Urothelium cell line (cell line): ENCODE data around the gene ZNF200.
A peak's percentile ranks its signal among the peaks of the same experiment; 100 is the strongest.
"Not testable (repeated sequence)": the region's sequence is repeated elsewhere in the genome, so short reads cannot be mapped to it uniquely, and the experiment has no call there.

Experiments
- DNase-seq: peaks from one replicate; pipeline ENCODE4 v3.0.0; 2011; ENCODE audit warnings: low spot score, mixed read lengths
- FAIRE-seq: peaks from 2 replicates; lab custom pipeline; 2011; peaks lifted over from hg19 to GRCh38; lab: Jason Lieb, UNC

The ZNF200 gene

GRCh38 chr16:3202903-3203539, 31.9 kb downstream of the ZNF200 start:
- no peak for DNase-seq
- FAIRE-seq, result no peak

GRCh38 chr16:3198334-3199072, 36.5 kb downstream of the ZNF200 start:
- DNase-seq (no peak), FAIRE-seq (no peak)

- FAIRE-seq, DNase-seq: not testable (repeated sequence)
Measured at GRCh38 chr16:3197694-3198333, 37.1 kb downstream of the ZNF200 start.

- FAIRE-seq, result no peak
- no peak for DNase-seq
Measured at GRCh38 chr16:3195975-3196374, 39.0 kb downstream of the ZNF200 start.

GRCh38 chr16:3194792-3195191, 40.2 kb downstream of the ZNF200 start:
- no peak for FAIRE-seq
- DNase-seq, result no peak

- FAIRE-seq, result no peak
- DNase-seq, result no peak
Measured at GRCh38 chr16:3193221-3194212, 41.4 kb downstream of the ZNF200 start.

- no peak for FAIRE-seq
- no peak for DNase-seq
Measured at GRCh38 chr16:3192476-3193019, 42.4 kb downstream of the ZNF200 start.

- FAIRE-seq (no peak), DNase-seq (no peak)
Measured at GRCh38 chr16:3190949-3191353, 44.0 kb downstream of the ZNF200 start.

GRCh38 chr16:3189869-3190268, 45.1 kb downstream of the ZNF200 start:
- no peak for DNase-seq
- FAIRE-seq, result no peak

- FAIRE-seq (no peak), DNase-seq (peak; percentile 70)
Measured at GRCh38 chr16:3188925-3189825, 45.8 kb downstream of the ZNF200 start.

GRCh38 chr16:3188675-3188924, 46.4 kb downstream of the ZNF200 start:
- FAIRE-seq, result no peak
- DNase-seq, result no peak

- no peak for FAIRE-seq
Measured at GRCh38 chr16:3187798-3188674, 46.9 kb downstream of the ZNF200 start, which contains the start of gene OR1F1. TSS of gene OR1F1 (plus strand) at chr16:3188204.

GRCh38 chr16:3186946-3187690, 47.8 kb downstream of the ZNF200 start:
- FAIRE-seq (no peak), DNase-seq (no peak)

More at GRCh38 chr16:3187798-3188674, 46.9 kb downstream of the ZNF200 start, which contains the start of gene OR1F1:
- peak; percentile 67 for DNase-seq

- FAIRE-seq (no peak), DNase-seq (no peak)
Measured at GRCh38 chr16:3183445-3184139, 51.4 kb downstream of the ZNF200 start.

GRCh38 chr16:3182608-3183444, 52.1 kb downstream of the ZNF200 start:
- FAIRE-seq, result no peak
- DNase-seq, result peak; percentile 79

- DNase-seq, FAIRE-seq: not testable (repeated sequence)
Measured at GRCh38 chr16:3182293-3182607, 52.7 kb downstream of the ZNF200 start.
